IPS DF 4.7 (cell line): ENCODE results near the gene DNAJC3.

ENCODE experiments used
- DNase-seq: peaks from one replicate; pipeline ENCODE4 v3.0.0-alpha.2; 2013; ENCODE audit warnings: low spot score; ENCODE audit errors: extremely low read depth

The DNAJC3 gene, protein sequence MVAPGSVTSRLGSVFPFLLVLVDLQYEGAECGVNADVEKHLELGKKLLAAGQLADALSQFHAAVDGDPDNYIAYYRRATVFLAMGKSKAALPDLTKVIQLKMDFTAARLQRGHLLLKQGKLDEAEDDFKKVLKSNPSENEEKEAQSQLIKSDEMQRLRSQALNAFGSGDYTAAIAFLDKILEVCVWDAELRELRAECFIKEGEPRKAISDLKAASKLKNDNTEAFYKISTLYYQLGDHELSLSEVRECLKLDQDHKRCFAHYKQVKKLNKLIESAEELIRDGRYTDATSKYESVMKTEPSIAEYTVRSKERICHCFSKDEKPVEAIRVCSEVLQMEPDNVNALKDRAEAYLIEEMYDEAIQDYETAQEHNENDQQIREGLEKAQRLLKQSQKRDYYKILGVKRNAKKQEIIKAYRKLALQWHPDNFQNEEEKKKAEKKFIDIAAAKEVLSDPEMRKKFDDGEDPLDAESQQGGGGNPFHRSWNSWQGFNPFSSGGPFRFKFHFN

DNA sequence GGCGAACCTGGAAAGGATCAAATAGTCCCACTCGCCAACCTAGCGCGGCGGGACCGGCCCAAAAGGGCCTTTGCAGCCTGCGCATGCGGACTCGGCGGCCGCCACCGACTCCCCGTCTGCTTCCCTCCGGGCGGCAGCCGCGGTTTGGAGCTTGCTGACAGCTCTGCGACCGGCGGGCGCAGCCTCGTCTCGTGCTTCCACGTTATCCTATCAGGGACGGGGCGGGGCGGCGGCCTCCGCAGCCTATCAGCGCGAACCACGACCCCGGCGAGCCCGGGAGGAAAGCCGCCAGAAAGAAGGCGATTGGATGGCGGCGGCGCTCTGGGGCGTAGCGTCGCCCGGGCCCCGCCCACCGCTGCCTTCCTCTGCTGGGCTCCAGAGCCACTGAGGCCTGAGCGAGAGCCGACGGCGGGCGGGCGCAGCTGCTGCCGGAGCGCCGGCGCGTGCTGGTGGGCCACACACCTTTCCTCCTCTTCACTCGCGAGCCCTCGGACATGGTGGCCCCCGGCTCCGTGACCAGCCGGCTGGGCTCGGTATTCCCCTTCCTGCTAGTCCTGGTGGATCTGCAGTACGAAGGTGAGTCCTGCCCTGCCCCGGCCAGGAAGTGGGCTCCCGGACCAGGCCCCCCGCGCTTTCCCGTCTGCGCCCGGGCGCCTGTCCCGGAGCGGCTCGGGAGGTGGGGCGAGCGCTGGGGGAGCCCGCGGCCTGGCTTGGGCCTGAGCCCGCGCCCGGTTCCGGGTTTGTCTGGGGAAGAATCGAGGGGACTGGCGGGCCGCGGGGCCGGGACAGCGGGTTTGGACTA lies at the start of gene DNAJC3:
Gene DNAJC3, plus strand, starts transcription at position 378 of the 802 bp plus-strand sequence. Its CDS starts 117 bp downstream, at position 495.
- peak; percentile 81 for DNase-seq

DNA sequence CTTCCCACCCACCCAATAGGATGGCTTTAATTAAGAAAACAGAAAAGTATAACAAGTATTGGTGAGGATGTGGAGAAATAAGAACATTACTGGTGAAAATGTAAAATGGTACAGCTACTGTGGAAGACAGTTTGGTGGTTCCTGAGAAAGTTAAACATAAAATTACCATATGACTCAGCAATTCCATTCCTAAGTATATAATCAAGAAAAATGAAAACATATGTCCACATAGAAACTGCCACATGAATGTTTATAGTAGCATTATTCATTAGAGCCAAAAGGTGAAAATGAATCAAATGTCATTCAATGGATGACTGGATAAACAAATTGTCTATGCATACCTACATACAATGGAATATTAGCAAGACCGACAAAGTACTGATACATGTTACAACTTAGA lies 49.3 kb upstream of the DNAJC3 start:
- no peak for DNase-seq

- DNase-seq = no peak
Observed at GRCh38 chr13:95628488-95628887, 48.5 kb upstream of the DNAJC3 start.

DNA sequence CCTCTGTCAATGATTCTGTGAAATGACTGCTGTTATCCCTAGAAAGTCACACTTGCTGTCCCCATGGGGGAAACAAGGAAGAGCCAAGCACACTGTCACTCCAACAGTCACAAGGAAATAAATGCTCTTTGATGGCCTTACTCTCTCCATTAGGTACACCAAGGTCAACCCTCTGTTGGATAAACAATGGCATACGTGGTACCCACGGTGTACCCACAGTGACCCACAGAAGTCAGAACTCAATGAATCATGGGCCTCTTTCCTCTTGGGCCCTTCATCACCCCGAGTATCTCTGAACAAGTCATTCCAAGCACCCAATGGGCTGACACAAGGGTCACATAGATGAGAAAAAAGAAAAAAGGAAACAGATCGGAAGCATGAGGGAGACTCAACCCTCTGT lies 47.9 kb upstream of the DNAJC3 start:
- no peak for DNase-seq

DNA sequence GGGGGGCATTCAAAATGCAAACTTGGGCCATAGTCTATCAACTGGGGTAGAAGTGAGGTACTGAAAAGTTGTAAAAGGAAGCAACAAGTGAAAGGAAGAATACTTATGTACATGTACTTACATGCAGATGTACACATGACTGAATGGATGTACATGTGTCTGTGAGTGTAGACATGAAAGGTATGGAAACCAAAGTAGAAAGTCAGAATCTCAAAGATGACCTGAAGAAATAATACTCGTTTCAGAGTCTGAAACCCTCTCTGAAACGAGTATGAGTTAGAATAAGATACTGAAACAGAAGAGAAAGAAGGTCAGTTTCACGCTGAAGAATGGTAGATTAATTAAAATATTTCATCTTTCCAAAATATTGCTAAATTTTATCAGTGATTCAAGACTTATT lies 46.3 kb upstream of the DNAJC3 start:
- DNase-seq = no peak

- DNase-seq = no peak
Observed at GRCh38 chr13:95636853-95637252, 40.1 kb upstream of the DNAJC3 start.

GRCh38 chr13:95641291-95642027 lies 35.5 kb upstream of the DNAJC3 start:
- DNase-seq = no peak

DNA sequence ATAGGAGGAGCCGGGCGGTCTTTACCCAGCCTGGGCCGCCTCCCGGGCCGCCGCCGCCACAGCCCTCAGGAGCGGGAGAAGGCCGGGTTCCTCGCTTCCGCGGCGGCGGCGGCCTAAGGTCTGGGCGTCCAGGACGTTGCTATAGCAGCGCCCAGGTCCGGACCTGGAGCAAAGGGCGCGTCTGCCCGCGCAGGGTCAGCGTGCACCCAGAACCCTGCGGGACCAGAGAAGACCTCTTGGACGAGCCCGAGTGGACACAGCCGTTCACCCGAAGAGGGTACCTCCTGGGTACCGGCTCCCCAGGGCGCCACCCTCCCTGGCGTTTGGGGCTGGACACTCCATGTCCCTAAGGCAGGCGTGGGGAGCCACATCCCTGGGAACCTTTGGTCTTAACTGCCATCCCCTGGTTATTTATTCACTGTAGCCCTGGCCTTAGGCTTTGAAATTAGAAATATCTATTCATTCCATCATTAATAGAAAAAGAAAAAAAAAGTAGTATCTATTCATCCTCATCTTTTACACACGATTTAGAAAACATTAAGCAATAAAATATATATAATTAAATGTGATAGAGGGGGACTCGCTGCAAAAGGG lies 34.8 kb upstream of the DNAJC3 start:
- DNase-seq = no peak

- DNase-seq = no peak
Observed at GRCh38 chr13:95642999-95643398, 33.9 kb upstream of the DNAJC3 start.

DNA sequence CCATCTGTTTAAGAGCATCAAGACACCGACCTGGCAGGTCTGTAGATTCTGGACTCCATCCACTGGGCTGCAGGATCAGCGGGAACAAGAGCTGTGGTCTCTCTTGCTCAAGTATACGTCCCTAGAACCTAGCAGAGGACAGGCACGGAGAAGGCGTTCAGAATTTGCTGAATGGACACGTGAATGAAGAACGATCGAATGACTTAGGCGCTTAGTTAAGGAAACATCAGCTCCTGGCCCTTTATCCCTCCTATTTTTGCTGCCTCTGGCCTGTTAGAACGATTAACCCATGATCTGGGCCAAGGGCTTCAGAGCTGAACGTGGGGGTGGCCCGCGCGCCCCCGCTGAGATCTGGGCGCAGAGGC lies 33.4 kb upstream of the DNAJC3 start:
- DNase-seq = no peak

DNA sequence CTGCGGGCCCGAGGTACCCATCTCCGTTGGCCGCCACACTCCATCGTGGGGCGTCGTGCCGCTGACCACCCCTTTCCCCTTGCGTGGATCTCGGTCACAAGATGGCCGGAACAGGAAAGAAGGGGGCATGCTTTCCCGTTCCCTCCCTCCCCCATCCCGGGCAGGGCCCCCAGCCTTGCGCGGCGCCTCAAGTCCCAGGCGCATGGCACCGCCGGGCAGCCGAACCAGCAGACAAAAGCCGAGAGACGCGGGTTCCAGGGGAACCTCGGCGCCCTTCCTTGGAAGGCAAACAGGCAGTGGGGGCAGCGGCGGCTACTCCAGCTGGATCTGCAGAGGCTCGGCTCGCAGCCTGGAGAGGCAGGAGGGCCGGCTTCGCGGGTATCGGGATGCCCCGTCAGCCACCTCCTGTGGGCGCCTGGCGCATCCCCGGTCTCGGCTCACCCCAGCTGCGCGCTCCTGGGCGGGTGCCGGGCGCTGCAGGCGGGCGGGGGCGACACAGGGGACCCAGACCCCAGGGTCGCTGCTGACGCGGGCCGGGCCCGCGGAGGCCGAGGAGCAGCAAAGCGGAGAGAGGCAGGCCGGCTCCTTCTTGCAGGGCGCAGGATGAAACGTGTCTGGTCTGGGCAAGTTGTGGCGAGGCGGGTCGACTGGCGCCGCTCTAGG lies 32.9 kb upstream of the DNAJC3 start:
- no peak for DNase-seq

GRCh38 chr13:95644601-95645052 lies 32.3 kb upstream of the DNAJC3 start, which contains the start of gene DZIP1:
Gene DZIP1 (minus strand): TSS chr13:95644706. CDS start chr13:95642029, 2,677 bp downstream.
- DNase-seq = peak; percentile 84

DNA sequence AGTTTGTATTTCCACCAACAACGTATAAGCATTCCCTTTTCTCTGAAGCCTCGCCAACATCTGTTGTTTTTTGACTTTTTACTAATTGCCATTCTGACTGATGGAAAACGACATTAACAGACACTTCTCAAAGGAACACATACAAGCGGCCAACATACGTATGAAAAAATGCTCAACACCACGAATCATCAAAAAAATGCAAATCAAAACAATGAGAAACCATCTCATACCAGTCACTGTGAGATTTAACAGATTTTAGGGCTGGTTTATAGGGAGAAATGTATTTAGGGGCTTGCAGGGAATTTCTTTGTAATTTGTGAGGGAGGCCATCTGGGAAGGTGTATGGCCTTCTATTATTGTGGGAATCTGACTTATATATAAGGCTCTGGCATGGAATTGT lies 29.6 kb upstream of the DNAJC3 start:
- no peak for DNase-seq

DNA sequence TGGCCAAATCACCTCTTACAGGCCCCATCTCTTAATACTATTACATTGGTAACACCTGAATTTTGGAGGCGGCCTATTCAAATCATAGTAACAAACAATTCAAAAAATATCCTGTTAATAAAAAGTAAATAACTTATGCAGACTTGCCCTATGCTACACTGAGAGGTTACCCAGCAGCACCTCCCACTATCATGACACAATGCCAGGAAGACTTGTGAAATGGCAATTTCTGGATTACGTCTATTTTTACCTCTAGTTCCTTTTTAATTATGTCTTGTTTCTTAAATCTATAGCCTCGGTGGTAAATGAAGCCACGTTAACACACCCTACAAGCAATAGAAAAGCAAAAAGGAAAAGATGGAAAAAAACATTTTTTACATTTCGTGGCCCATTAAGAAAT lies 26.2 kb upstream of the DNAJC3 start:
- DNase-seq = no peak

DNA sequence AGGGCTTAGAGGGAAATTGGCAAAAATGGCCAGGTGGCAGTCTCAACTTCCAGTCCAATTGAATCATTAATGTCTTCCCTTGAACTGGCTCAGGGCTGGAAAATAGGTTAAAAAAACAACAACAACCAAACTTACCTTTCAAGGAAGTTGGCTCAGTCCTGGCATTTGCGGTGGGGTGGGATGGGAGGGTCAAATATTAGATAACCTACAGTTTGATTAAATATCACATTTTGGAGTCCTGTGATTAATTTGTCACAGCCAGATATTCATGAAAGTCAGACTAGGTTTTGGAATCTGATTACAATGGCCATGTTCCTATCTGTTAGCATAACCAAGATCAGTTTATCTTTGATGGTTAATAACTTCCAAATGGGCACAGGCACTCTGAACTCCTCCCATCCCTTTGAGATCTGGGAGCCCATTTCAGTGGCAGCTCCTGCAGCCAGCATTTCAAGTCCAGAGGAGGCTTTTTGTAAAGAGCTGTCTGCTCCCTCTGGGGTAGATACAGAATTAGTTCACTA lies 24.6 kb upstream of the DNAJC3 start:
- DNase-seq = no peak

GRCh38 chr13:95652821-95653220 lies 24.1 kb upstream of the DNAJC3 start:
- DNase-seq = no peak

DNA sequence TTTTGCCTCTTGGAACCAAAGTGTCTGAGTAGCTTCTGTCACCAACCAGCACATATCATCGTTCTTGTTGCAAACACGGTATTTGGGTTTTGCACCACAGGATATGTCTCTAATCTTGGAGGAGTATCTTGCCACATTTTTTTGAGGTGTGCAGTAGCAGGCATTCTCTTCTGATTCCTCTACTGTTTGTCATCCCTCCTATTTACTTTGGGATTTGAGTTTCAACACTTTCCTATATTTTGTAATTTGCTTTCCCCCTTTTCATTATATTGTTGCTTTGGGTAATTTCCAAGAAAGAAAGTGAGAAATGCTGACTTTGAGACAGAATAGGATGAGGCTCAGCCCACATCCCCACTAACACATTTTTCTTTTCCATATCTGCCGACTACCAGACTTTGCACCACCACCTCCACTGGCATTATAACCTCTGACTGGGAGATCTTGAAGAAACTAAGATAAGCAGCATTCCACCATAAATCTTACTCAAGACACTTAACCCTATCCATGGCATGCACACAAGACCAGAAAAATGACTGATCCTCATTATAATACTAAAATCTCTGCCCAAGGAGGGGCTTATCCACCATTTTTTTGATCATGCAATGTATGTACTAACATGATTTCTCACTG lies 20.4 kb upstream of the DNAJC3 start:
- no peak for DNase-seq

- no peak for DNase-seq
Observed at GRCh38 chr13:95659500-95659899, 17.4 kb upstream of the DNAJC3 start.

- DNase-seq = no peak
Observed at GRCh38 chr13:95660981-95661581, 15.9 kb upstream of the DNAJC3 start.
